ENCODE measurements around the gene ANO1. TPM values are rescaled to one million over a fixed set of nuclear protein-coding genes. Genes with fewer than 3 reads are reported as not detected.

The ANO1 gene
- total RNA-seq = 0.07 and 1.2 TPM in 2 replicates

- DNase-seq (ENCODE audit: low read depth) = no peak
- no peak within 1 kb of the TSS for H3K4me3 ChIP-seq (ENCODE audit: low read depth, low read length)
- TF ChIP-seq CTCF (conservative IDR thresholded peaks at IDR 0.05; ENCODE audit: low read depth, low read length) = no peak
Measured at GRCh38 chr11:70078095-70078780, at the start of gene ANO1. Gene ANO1, plus strand, starts transcription at chr11:70078317. Its CDS starts 290 bp downstream, at chr11:70078607.

GRCh38 chr11:70029115-70029860, 48.8 kb upstream of the ANO1 start:
- no peak for TF ChIP-seq CTCF (conservative IDR thresholded peaks at IDR 0.05; ENCODE audit: low read depth, low read length)
- H3K4me3 ChIP-seq (ENCODE audit: low read depth, low read length) = no peak overlapping the region
- no peak for DNase-seq (ENCODE audit: low read depth)

- DNase-seq (ENCODE audit: low read depth) = no peak
- no peak for TF ChIP-seq CTCF (conservative IDR thresholded peaks at IDR 0.05; ENCODE audit: low read depth, low read length)
- no peak overlapping the region for H3K4me3 ChIP-seq (ENCODE audit: low read depth, low read length)
Measured at GRCh38 chr11:70029861-70030380, 48.2 kb upstream of the ANO1 start.

GRCh38 chr11:70030412-70030811, 47.7 kb upstream of the ANO1 start:
- no peak for DNase-seq (ENCODE audit: low read depth)

GRCh38 chr11:70031631-70032469, 46.3 kb upstream of the ANO1 start:
- DNase-seq (ENCODE audit: low read depth) = no peak
- TF ChIP-seq CTCF (conservative IDR thresholded peaks at IDR 0.05; ENCODE audit: low read depth, low read length) = no peak
- no peak overlapping the region for H3K4me3 ChIP-seq (ENCODE audit: low read depth, low read length)

More at GRCh38 chr11:70030412-70030811, 47.7 kb upstream of the ANO1 start:
- TF ChIP-seq CTCF (conservative IDR thresholded peaks at IDR 0.05; ENCODE audit: low read depth, low read length) = no peak
- H3K4me3 ChIP-seq (ENCODE audit: low read depth, low read length) = no peak overlapping the region

- H3K4me3 ChIP-seq (ENCODE audit: low read depth, low read length) = no peak overlapping the region
- TF ChIP-seq CTCF (conservative IDR thresholded peaks at IDR 0.05; ENCODE audit: low read depth, low read length) = no peak
- no peak for DNase-seq (ENCODE audit: low read depth)
Measured at GRCh38 chr11:70032470-70032795, 45.7 kb upstream of the ANO1 start.

All from epithelial cell of proximal tubule (primary cell).